ENCODE data around the gene L3MBTL1.

L3MBTL1 gene

GRCh38 chr20:43461894-43462659 lies 45.4 kb upstream of the L3MBTL1 start:
- TF ChIP-seq CTCF (IDR thresholded peaks at IDR 0.05; ENCODE audit: control extremely low read depth, extremely low read depth, low read depth, missing control alignments) = no peak
- POLR2A ChIA-PET = no interaction called here
- CTCF ChIA-PET = interaction anchor here (1.0 kb wide), 1 partner anchor 230 kb away, joined by 4 read pairs; no protein-coding TSS in a partner anchor
- no peak for DNase-seq (ENCODE audit: extremely low spot score)

GRCh38 chr20:43462660-43463526 lies 44.6 kb upstream of the L3MBTL1 start:
- no peak for DNase-seq (ENCODE audit: extremely low spot score)
- TF ChIP-seq CTCF (IDR thresholded peaks at IDR 0.05; ENCODE audit: control extremely low read depth, extremely low read depth, low read depth, missing control alignments) = no peak
- POLR2A ChIA-PET = interaction anchor here (1.0 kb wide), 1 partner anchor 128 kb away, joined by 3 read pairs; the partner anchor contains the start of gene IFT52
- CTCF ChIA-PET = interaction anchor here (1.0 kb wide), 1 partner anchor 229 kb away, joined by 4 read pairs; no protein-coding TSS in a partner anchor

GRCh38 chr20:43463527-43464218 lies 43.8 kb upstream of the L3MBTL1 start:
- ChIA-PET POLR2A (interaction anchor here (1.0 kb wide), 1 partner anchor 127 kb away, joined by 3 read pairs; the partner anchor contains the start of gene IFT52), CTCF (no interaction called here)
- TF ChIP-seq CTCF (IDR thresholded peaks at IDR 0.05; ENCODE audit: control extremely low read depth, extremely low read depth, low read depth, missing control alignments) = no peak
- DNase-seq (ENCODE audit: extremely low spot score) = no peak

- CTCF ChIA-PET = no interaction called here
Measured at GRCh38 chr20:43464219-43464790, 43.2 kb upstream of the L3MBTL1 start.

GRCh38 chr20:43465625-43465943 lies 41.9 kb upstream of the L3MBTL1 start:
- no peak for TF ChIP-seq CTCF (IDR thresholded peaks at IDR 0.05; ENCODE audit: control extremely low read depth, extremely low read depth, low read depth, missing control alignments)
- DNase-seq (ENCODE audit: extremely low spot score) = no peak
- ChIA-PET POLR2A (interaction anchor here (0.5 to 2.5 kb wide), 8 partner anchors 8 to 604 kb away, joined by 3 to 16 read pairs (median 4); partner anchors contain the start of genes IFT52 and SRSF6), CTCF (interaction anchor here (0.6 to 0.9 kb wide), 2 partner anchors 16 to 21 kb away, joined by 3 read pairs; no protein-coding TSS in a partner anchor)

More at GRCh38 chr20:43464219-43464790, 43.2 kb upstream of the L3MBTL1 start:
- TF ChIP-seq CTCF (IDR thresholded peaks at IDR 0.05; ENCODE audit: control extremely low read depth, extremely low read depth, low read depth, missing control alignments) = no peak
- POLR2A ChIA-PET = interaction anchor here (1.0 kb wide), 1 partner anchor 126 kb away, joined by 3 read pairs; the partner anchor contains the start of gene IFT52
- no peak for DNase-seq (ENCODE audit: extremely low spot score)
